Mucosa of gallbladder (tissue), 1 donor: ENCODE measurements around the gene GLYAT. TPM values are rescaled to one million over a fixed set of nuclear protein-coding genes. Genes with fewer than 3 reads are reported as not detected.

Experiments used
- DNase-seq: peaks from one replicate; pipeline ENCODE4 v3.0.0-alpha.2; 2020; ENCODE audit warnings: low spot score
- total RNA-seq: library from RNA; stranded (reverse); gene quantifications from one replicate; pipeline ENCODE4 v1.2.1, GENCODE V29; 2021
- donor health status: DM: no; HTN: no; CAD: no.

The GLYAT gene
- total RNA-seq = 0.49 TPM

GRCh38 chr11:58731819-58732218, at the start of gene GLYAT:
Gene GLYAT (minus strand): TSS chr11:58731943. CDS start chr11:58724496, 7,447 bp downstream.
- no peak for DNase-seq

- DNase-seq = no peak
Observed at GRCh38 chr11:58781345-58781744, 49.6 kb upstream of the GLYAT start.

GRCh38 chr11:58780578-58780977, 48.8 kb upstream of the GLYAT start:
- no peak for DNase-seq

GRCh38 chr11:58776891-58777710, 45.4 kb upstream of the GLYAT start:
- no peak for DNase-seq

GRCh38 chr11:58775066-58775708, 43.4 kb upstream of the GLYAT start:
- DNase-seq = no peak

- no peak for DNase-seq
Observed at GRCh38 chr11:58774164-58774593, 42.4 kb upstream of the GLYAT start.

GRCh38 chr11:58773337-58773736, 41.6 kb upstream of the GLYAT start:
- no peak for DNase-seq

GRCh38 chr11:58772329-58773285, 40.9 kb upstream of the GLYAT start:
- no peak for DNase-seq

GRCh38 chr11:58771458-58771855, 39.7 kb upstream of the GLYAT start:
- no peak for DNase-seq

- DNase-seq = no peak
Observed at GRCh38 chr11:58770627-58771457, 39.1 kb upstream of the GLYAT start.

GRCh38 chr11:58770166-58770565, 38.4 kb upstream of the GLYAT start:
- no peak for DNase-seq

GRCh38 chr11:58769308-58769707, 37.6 kb upstream of the GLYAT start:
- no peak for DNase-seq

GRCh38 chr11:58768137-58768536, 36.4 kb upstream of the GLYAT start:
- DNase-seq = no peak

- no peak for DNase-seq
Observed at GRCh38 chr11:58765078-58765477, 33.3 kb upstream of the GLYAT start.

GRCh38 chr11:58763120-58763490, 31.4 kb upstream of the GLYAT start:
- DNase-seq = no peak

GRCh38 chr11:58762284-58763119, 30.8 kb upstream of the GLYAT start:
- peak; percentile 57 for DNase-seq

- DNase-seq = no peak
Observed at GRCh38 chr11:58757439-58757838, 25.7 kb upstream of the GLYAT start.

GRCh38 chr11:58745705-58746364, 14.1 kb upstream of the GLYAT start:
- DNase-seq = no peak

GRCh38 chr11:58744988-58745704, 13.4 kb upstream of the GLYAT start:
- DNase-seq = no peak
